HG03439 (cell line): ENCODE data around the gene TRIO.
"Not testable (repeated sequence)": the region's sequence is repeated elsewhere in the genome, so short reads cannot be mapped to it uniquely, and the experiment has no call there.

Source experiments
- ATAC-seq: cut with Tn5 transposase; IDR thresholded peaks from one replicate; pipeline ENCODE4 v1.9.1; 2021; ENCODE audit warnings: mild to moderate bottlenecking, moderate library complexity; ENCODE audit not compliant: unreplicated experiment

Gene TRIO

GRCh38 chr5:14420101-14420811 lies 277.1 kb downstream of the TRIO start:
- no peak for ATAC-seq

DNA sequence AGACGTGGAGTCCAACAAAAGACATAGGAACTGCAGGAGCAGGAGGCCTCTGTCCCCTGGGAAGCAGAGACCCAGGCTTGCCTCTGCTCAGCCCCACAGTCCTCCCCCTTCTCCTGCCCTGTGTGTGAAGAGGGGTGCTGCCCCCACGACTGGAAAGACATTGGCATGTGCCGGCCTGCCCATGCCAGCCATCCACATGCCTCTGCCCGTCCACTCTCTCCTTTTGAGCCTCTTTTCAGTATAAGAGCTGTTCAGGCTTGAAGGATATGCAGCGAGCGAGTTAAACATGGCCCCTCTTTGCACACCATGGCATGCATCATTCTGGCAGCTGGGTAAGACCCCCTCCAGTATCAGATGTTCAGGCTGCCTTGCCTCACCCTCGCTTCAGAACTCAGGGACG lies 278.7 kb downstream of the TRIO start:
- no peak for ATAC-seq

DNA sequence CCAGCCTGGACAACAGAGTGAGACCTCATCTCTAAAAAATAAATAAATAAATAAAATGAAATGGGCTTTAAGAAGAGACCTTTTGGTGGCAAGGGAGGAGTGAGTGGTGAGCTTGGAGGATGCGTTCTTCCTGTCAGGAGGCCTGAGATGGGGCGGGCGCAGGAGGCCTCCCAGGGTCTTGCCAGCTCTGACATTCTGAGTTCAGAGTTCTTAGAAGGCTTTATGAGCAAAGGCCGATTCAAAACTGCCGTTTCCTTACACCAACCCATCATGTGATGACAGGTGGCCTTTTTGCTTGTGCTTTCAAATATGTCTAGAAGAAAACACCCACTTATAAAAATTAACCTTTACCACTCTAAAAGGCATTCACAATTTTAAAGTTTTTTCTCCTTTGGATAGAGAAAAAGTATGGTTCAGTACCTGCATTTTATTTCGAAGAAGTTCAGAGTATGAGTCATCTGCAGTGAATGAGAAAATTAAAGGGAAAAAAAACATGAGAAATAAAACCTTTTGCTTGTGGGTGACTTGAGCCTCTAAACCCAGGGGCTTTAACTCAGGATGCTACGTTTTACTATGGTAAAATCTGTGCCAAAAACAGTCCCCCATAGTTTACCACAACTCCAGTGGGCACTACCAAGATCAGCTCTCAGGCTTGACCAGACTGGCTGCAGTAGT lies 281.0 kb downstream of the TRIO start:
- no peak for ATAC-seq

GRCh38 chr5:14425559-14425958 lies 282.4 kb downstream of the TRIO start:
- ATAC-seq: no peak

GRCh38 chr5:14426521-14426920 lies 283.4 kb downstream of the TRIO start:
- no peak for ATAC-seq

GRCh38 chr5:14428302-14429081 lies 285.4 kb downstream of the TRIO start:
- no peak for ATAC-seq

DNA sequence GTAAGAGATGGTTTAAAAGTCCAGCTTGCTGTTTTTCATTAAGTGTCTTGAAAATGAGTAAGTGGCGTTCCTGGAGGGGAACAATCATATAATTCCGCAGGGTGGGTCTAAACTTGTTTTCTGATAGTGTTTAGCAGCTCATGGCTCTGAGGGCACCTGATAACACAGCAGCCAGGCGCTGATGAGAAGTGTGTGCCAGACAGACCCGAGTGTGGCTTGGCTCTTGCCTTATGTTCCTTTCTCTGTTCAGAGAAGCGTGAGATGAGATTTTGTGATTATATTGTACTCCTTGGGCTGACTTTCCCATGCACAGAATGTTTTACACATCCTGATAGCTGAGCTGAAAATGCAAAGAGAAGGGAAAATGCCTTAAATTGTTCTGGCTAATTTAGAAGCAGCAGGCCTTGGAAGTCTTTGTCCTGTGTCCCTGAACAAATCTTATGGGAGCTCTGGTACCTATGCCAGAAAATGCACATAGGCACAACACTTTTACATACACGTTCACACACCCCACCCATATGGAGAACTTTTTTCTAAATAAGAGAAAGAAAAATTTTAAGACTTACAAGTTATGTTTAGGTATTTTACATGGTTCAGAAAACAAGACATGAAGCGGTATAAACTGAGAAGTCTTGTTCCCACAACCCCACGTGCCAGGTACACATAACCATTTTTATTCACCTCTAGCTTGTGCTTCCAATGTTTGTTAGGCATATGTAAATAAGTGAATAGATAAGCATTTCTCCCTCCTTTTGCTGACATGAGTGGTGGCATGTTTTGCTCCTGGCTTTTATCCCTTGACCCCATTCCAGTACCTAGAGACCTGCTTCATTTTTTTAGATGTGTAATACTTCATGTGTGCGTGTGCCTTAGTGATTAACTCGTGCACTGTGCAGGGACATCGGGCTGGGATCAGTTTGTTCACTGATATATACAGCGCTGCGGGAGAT lies 286.2 kb downstream of the TRIO start:
- ATAC-seq: no peak

GRCh38 chr5:14431534-14431933 lies 288.4 kb downstream of the TRIO start:
- ATAC-seq: no peak

- no peak for ATAC-seq
Measured at GRCh38 chr5:14432931-14433589, 289.9 kb downstream of the TRIO start.

- ATAC-seq: no peak
Measured at GRCh38 chr5:14435481-14435880, 292.3 kb downstream of the TRIO start.

DNA sequence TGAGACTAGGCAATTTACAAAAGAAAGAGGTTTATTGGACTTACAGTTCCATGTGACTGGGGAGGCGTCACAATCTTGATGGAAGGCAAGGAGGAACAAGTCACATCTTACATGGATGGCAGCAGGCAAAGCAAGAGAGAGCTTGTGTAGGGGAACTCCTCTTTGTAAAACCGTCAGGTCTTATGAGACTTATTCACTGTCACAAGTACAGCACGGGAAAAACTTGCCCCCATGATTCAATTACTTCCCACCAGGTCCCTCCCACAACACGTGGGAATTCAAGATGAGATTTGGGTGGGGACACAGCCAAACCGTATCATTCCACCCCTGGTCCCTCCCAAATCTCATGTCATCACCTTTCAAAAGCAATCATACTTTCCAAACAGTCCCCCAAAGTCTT lies 293.0 kb downstream of the TRIO start:
- not testable (repeated sequence) for ATAC-seq

- ATAC-seq: no peak
Measured at GRCh38 chr5:14436801-14437542, 293.8 kb downstream of the TRIO start.

- ATAC-seq: no peak
Measured at GRCh38 chr5:14438195-14438606, 295.1 kb downstream of the TRIO start.

GRCh38 chr5:14439087-14439871 lies 296.1 kb downstream of the TRIO start:
- no peak for ATAC-seq

DNA sequence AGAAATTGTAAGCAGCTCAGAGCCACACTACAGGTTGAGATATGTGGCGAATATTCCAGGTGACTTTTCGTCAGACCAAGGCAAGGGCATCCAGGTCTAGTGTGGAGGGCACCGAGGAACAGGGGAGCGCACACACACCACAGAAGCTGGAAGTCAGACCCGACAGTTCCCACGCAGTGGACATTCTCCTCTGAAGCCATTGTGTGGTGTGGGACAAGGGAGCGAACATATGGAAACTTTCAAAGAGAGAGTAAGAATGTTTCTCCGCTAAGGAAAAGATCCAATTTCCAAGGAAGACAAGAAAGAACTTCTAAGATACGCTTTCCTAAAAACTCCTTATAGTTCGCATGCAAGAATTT lies 297.1 kb downstream of the TRIO start:
- no peak for ATAC-seq

- no peak for ATAC-seq
Measured at GRCh38 chr5:14440582-14441431, 297.7 kb downstream of the TRIO start.

DNA sequence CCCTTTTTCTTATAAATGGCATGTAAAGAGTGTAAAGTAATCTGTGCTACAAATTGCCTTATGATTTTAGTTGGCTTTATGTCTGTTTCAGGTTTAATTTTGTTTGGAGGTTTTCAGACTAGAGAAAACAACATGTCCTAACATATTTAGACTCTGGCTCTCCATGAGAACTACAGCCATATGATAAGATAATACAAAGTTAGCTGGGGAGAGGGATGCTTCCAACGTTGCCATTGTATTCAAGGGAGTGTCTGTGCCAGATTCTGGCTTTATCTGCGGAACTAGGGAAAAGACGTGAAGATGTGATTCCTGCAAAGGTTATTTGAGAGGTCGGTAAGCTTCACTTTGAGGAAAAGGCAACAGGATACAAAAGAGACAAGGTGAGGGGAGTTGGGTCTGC lies 298.5 kb downstream of the TRIO start:
- ATAC-seq: no peak

GRCh38 chr5:14442536-14442935 lies 299.4 kb downstream of the TRIO start:
- ATAC-seq: no peak
